HFF-Myc (cell line): ENCODE results near the gene CES2.

Experiments used
- DNase-seq: peaks from one replicate; pipeline ENCODE4 v3.0.0-alpha.2; 2011; ENCODE audit warnings: low read depth; ENCODE audit errors: extremely low read depth
- H3K4me3 ChIP-seq: replicated peaks from 2 replicates; pipeline ENCODE4 v1.5.1; 2011; ENCODE audit warnings: low read depth, mild to moderate bottlenecking, control low read depth, low read length
- CTCF ChIP-seq: IDR thresholded peaks from 2 replicates; pipeline ENCODE4 v1.5.1; 2012; ENCODE audit warnings: mild to moderate bottlenecking, low read depth, low read length, control low read depth; ENCODE audit errors: missing control alignments

The CES2 gene

GRCh38 chr16:66913081-66913480 lies 22.2 kb upstream of the CES2 start:
- no peak for TF ChIP-seq CTCF
- no peak for DNase-seq
- H3K4me3 ChIP-seq = no peak overlapping the region

GRCh38 chr16:66913711-66914110 lies 21.6 kb upstream of the CES2 start:
- DNase-seq = no peak
- H3K4me3 ChIP-seq = no peak overlapping the region
- no peak for TF ChIP-seq CTCF

- H3K4me3 ChIP-seq = no peak overlapping the region
- TF ChIP-seq CTCF = no peak
- no peak for DNase-seq
These were observed 20.8 kb upstream of the CES2 start for GRCh38 chr16:66914541-66914940.

GRCh38 chr16:66915041-66915440 lies 20.3 kb upstream of the CES2 start:
- DNase-seq = no peak
- no peak for TF ChIP-seq CTCF
- H3K4me3 ChIP-seq = no peak overlapping the region

GRCh38 chr16:66916518-66916917 lies 18.8 kb upstream of the CES2 start:
- TF ChIP-seq CTCF = no peak
- no peak overlapping the region for H3K4me3 ChIP-seq
- no peak for DNase-seq

GRCh38 chr16:66917741-66918140 lies 17.6 kb upstream of the CES2 start:
- no peak for DNase-seq

More at GRCh38 chr16:66917741-66918140, 17.6 kb upstream of the CES2 start:
- H3K4me3 ChIP-seq = no peak overlapping the region
- TF ChIP-seq CTCF = no peak
